B cell (primary cell): ENCODE data around the gene AFF1. TPM values are rescaled to one million over a fixed set of nuclear protein-coding genes. Genes with fewer than 3 reads are reported as not detected.

Experiments used
- ATAC-seq: fragments of 200-7000 bp; cut with Tn5 transposase; one replicate; pipeline ENCODE4 v1.10.0; 2021; ENCODE audit warnings: low read depth, mild to moderate bottlenecking, moderate number of reproducible peaks, moderate library complexity
- CTCF ChIA-PET: fragments of 350-600 bp; sonication (Branson Sonifier 250); formaldehyde crosslinking; loops from one replicate; lab custom pipeline; 2021; ENCODE audit warnings: antibody characterized with exemption, inconsistent platforms; lab: Charles Lee
- POLR2A ChIA-PET: fragments of 350-600 bp; sonication (Branson Sonifier 250); formaldehyde crosslinking; loops from one replicate; lab custom pipeline; 2021; ENCODE audit warnings: antibody characterized with exemption; lab: Charles Lee
- DNase-seq: peaks from one replicate; pipeline ENCODE4 v3.0.0; 2013
- H2AFZ ChIP-seq: 2 replicates; pipeline ENCODE4 v1.6.1; 2012; ENCODE audit warnings: mild to moderate bottlenecking, low read depth, low read length; ENCODE audit not compliant: insufficient read depth, poor library complexity, severe bottlenecking
- H3K27ac ChIP-seq, 2 donors: 1 replicate in 1 of 2; 2 replicates in 1 of 2; pipeline ENCODE4 v1.5.1; 2012 to 2013; ENCODE audit warnings: low read length in 2 of 2, mild to moderate bottlenecking in 2 of 2, moderate library complexity in 1 of 2
- H3K27me3 ChIP-seq, 4 experiments: fragments of 200-600 bp in 1 of 4; sonication (generic) in 1 of 4; replicated peaks in 1 of 4; 1 replicate in 2 of 4; 2 replicates in 2 of 4; pipeline versions ENCODE4 v1.6.1 to v1.7.0; 2013 to 2016; ENCODE audit warnings: low read length in 3 of 4, mild to moderate bottlenecking in 2 of 4, mixed read lengths in 1 of 4, moderate library complexity in 1 of 4; ENCODE audit not compliant: insufficient read depth in 4 of 4, control insufficient read depth in 3 of 4; ENCODE audit errors: control extremely low read depth in 1 of 4
- H3K36me3 ChIP-seq, 2 experiments: replicated peaks in 1 of 2; 1 replicate in 1 of 2; 2 replicates in 1 of 2; pipeline versions ENCODE4 v1.6.1 to v1.7.1; 2013; ENCODE audit warnings: low read length in 1 of 2; ENCODE audit not compliant: insufficient read depth in 2 of 2, control insufficient read depth in 1 of 2; ENCODE audit errors: control extremely low read depth in 1 of 2, extremely low read depth in 1 of 2
- H3K4me1 ChIP-seq, 2 donors: fragments of 200-600 bp in 1 of 2; sonication (generic) in 1 of 2; 1 replicate in 1 of 2; 2 replicates in 1 of 2; pipeline versions ENCODE4 v1.5.1 to v1.6.1; 2013 to 2017; ENCODE audit warnings: low read length in 2 of 2; ENCODE audit not compliant: control insufficient read depth in 2 of 2, insufficient read depth in 2 of 2
- H3K4me2 ChIP-seq: replicated peaks from 2 replicates; pipeline ENCODE3; 2012; ENCODE audit warnings: mild to moderate bottlenecking, low read depth, low read length; ENCODE audit not compliant: poor library complexity, severe bottlenecking
- H3K4me3 ChIP-seq, 5 experiments: fragments of 200-600 bp in 1 of 5; sonication (generic) in 1 of 5; 1 replicate in 3 of 5; 2 replicates in 2 of 5; pipeline versions ENCODE4 v1.5.1 to v1.7.0; 2011 to 2016; ENCODE audit warnings: low read length in 4 of 5, mild to moderate bottlenecking in 4 of 5, low read depth in 2 of 5, control low read depth in 1 of 5, moderate library complexity in 1 of 5; ENCODE audit not compliant: insufficient read depth in 1 of 5; ENCODE audit errors: control extremely low read depth in 1 of 5, extremely low read depth in 1 of 5
- H3K79me2 ChIP-seq: fragments of 200-600 bp; sonication (generic); one replicate; pipeline ENCODE4 v1.6.0; 2016; ENCODE audit warnings: low read length; ENCODE audit not compliant: control insufficient read depth, insufficient read depth
- H3K9ac ChIP-seq: fragments of 200-600 bp; sonication (generic); 2 replicates; pipeline ENCODE4 v1.6.1; 2017; ENCODE audit warnings: mild to moderate bottlenecking, low read length, moderate library complexity
- H3K9me3 ChIP-seq, 3 donors: one replicate each; pipeline versions ENCODE4 v1.6.1 to v1.7.1; 2013; ENCODE audit warnings: low read length in 2 of 3; ENCODE audit not compliant: control insufficient read depth in 2 of 3, insufficient read depth in 1 of 3; ENCODE audit errors: control extremely low read depth in 1 of 3
- H4K20me1 ChIP-seq: 2 replicates; pipeline ENCODE4 v1.6.0; 2012; ENCODE audit warnings: mild to moderate bottlenecking, low read length; ENCODE audit not compliant: insufficient read depth, control insufficient read depth, poor library complexity, severe bottlenecking
- H3K27ac Mint-ChIP-seq: one replicate; pipeline ENCODE4 v1.8.0; 2021; ENCODE audit warnings: mixed read lengths
- H3K27me3 Mint-ChIP-seq: one replicate; pipeline ENCODE4 v1.8.0; 2021; ENCODE audit warnings: mixed read lengths
- H3K4me1 Mint-ChIP-seq: one replicate; pipeline ENCODE4 v1.8.0; 2021; ENCODE audit warnings: mixed read lengths
- H3K4me3 Mint-ChIP-seq: one replicate; pipeline ENCODE4 v1.8.0; 2021; ENCODE audit warnings: mixed read lengths
- H3K9me3 Mint-ChIP-seq: one replicate; pipeline ENCODE4 v1.8.0; 2022; ENCODE audit warnings: mixed read lengths; ENCODE audit not compliant: insufficient read depth
- EZH2 ChIP-seq: IDR thresholded peaks from 2 replicates; pipeline ENCODE4 v1.6.1; 2012; ENCODE audit warnings: borderline replicate concordance, low read depth, mild to moderate bottlenecking, moderate library complexity, low read length; ENCODE audit not compliant: insufficient read depth, poor library complexity, severe bottlenecking
- WGBS: methylation state at CpG from one replicate; pipeline ENCODE4 v1.1.5; 2013; ENCODE audit warnings: missing lambda C conversion rate; ENCODE audit not compliant: insufficient coverage; 5-methylcytosine and 5-hydroxymethylcytosine counted together
- intact Hi-C: fragments of 100-400 bp; cut with micrococcal nuclease; formaldehyde crosslinking; loops from one replicate; pipeline ENCODE4 v1.10.0; 2022
- polyA plus RNA-seq: library from polyadenylated mRNA; depleted of rRNA; stranded (reverse); fragments of >200 nt; gene quantifications from 2 replicates; pipeline ENCODE4 v1.2.3, GENCODE V29; 2012
- total RNA-seq, 2 donors: library from RNA; stranded (reverse); fragments of 120-200 nt in 1 of 2; gene quantifications; 1 replicate in 1 of 2; 2 replicates in 1 of 2; pipeline versions ENCODE4 v1.2.3 to v1.2.4, GENCODE V29; 2013 to 2022
- TF ChIP-seq, protein P1 (sequence below): fragments of 200-600 bp; IDR thresholded peaks from one replicate; pipeline ENCODE4 v1.8.0; 2022; ENCODE audit warnings: antibody characterized with exemption, mild to moderate bottlenecking

Gene AFF1
- total and polyA plus RNA-seq, 2 donors (not counting 1 experiment from before 2014, with no cell fraction given) = 15.3 to 135 TPM

- Histone ChIP-seq H3K36me3 (peaks cover 6 to 36% of the 10 kb centered on the region in 2 experiments), H2AFZ (no peak overlapping the region), H4K20me1 (peaks cover 28% of the 10 kb centered on the region), H3K79me2 (no peaks in the 10 kb centered on the region), H3K9me3 (no peaks in the 10 kb centered on the region), H3K9ac (no peak overlapping the region), H3K27ac (no peak overlapping the region), H3K27me3 (no peaks in the 10 kb centered on the region), H3K4me1 (peaks cover 0 to 4% of the 10 kb centered on the region in 2 donors), H3K4me2 (no peak overlapping the region), H3K4me3 (no peak overlapping the region)
- Mint-ChIP-seq H3K9me3 (no peaks in the 10 kb centered on the region), H3K27ac (no peak overlapping the region), H3K4me1 (peaks cover 24% of the 10 kb centered on the region), H3K4me3 (no peak overlapping the region), H3K27me3 (no peaks in the 10 kb centered on the region)
- ChIA-PET POLR2A (no interaction called here), CTCF (interaction anchor here (1.1 kb wide), 1 partner anchor 198 kb away, joined by 3 read pairs; no protein-coding TSS in a partner anchor)
- no peak for DNase-seq
- TF ChIP-seq EZH2 = no peak
- TF ChIP-seq, protein P1, sequence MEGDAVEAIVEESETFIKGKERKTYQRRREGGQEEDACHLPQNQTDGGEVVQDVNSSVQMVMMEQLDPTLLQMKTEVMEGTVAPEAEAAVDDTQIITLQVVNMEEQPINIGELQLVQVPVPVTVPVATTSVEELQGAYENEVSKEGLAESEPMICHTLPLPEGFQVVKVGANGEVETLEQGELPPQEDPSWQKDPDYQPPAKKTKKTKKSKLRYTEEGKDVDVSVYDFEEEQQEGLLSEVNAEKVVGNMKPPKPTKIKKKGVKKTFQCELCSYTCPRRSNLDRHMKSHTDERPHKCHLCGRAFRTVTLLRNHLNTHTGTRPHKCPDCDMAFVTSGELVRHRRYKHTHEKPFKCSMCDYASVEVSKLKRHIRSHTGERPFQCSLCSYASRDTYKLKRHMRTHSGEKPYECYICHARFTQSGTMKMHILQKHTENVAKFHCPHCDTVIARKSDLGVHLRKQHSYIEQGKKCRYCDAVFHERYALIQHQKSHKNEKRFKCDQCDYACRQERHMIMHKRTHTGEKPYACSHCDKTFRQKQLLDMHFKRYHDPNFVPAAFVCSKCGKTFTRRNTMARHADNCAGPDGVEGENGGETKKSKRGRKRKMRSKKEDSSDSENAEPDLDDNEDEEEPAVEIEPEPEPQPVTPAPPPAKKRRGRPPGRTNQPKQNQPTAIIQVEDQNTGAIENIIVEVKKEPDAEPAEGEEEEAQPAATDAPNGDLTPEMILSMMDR = no peak
- intact Hi-C loops = no loop called here
- 94% methylated on average over 11 of the region's 18 CpGs for WGBS
- no peak for ATAC-seq
These were observed 185.8 kb downstream of the AFF1 start for GRCh38 chr4:87120411-87121162.

GRCh38 chr4:87121341-87122065 is 186.7 kb downstream of the AFF1 start:
- no peak overlapping the region for H3K27ac ChIP-seq
- H3K27ac Mint-ChIP-seq = no peak overlapping the region
- no peak overlapping the region for H3K4me3 ChIP-seq
- no peaks in the 10 kb centered on the region for H3K27me3 Mint-ChIP-seq
- H3K9me3 ChIP-seq = no peaks in the 10 kb centered on the region
- no peak for TF ChIP-seq EZH2
- TF ChIP-seq, protein P1 = no peak
- ChIA-PET POLR2A (no interaction called here), CTCF (no interaction called here)
- H3K79me2 ChIP-seq = no peaks in the 10 kb centered on the region
- peaks cover 6 to 36% of the 10 kb centered on the region in 2 experiments for H3K36me3 ChIP-seq
- peaks cover 25% of the 10 kb centered on the region for H4K20me1 ChIP-seq
- no peaks in the 10 kb centered on the region for H3K9me3 Mint-ChIP-seq
- WGBS = 67% methylated on average over 2 of the region's 4 CpGs
- H3K4me1 Mint-ChIP-seq = peaks cover 24% of the 10 kb centered on the region
- H3K4me2 ChIP-seq = no peak overlapping the region
- ATAC-seq (no peak), DNase-seq (no peak)
- H3K4me1 ChIP-seq = peaks cover 0 to 4% of the 10 kb centered on the region in 2 donors
- H2AFZ ChIP-seq = no peak overlapping the region
- intact Hi-C loops = no loop called here
- H3K27me3 ChIP-seq = no peaks in the 10 kb centered on the region
- no peak overlapping the region for H3K9ac ChIP-seq
- H3K4me3 Mint-ChIP-seq = no peak overlapping the region
